Left lung (tissue), 10 donors: ENCODE measurements around the gene VPS13D. TPM values are rescaled to one million over a fixed set of nuclear protein-coding genes. Genes with fewer than 3 reads are reported as not detected.
A peak's percentile ranks its signal among the peaks of the same experiment; 100 is the strongest.

ENCODE experiments used
- ATAC-seq: fragments of 200-7000 bp; cut with Tn5 transposase; one replicate; pipeline ENCODE4 v1.9.1; 2020; ENCODE audit warnings: moderate library complexity
- DNase-seq, 4 donors: peaks; one replicate each; pipeline ENCODE4 v3.0.0-alpha.2; 2013 to 2020
- H3K27ac ChIP-seq, 2 donors: fragments of 200-600 bp; sonication (generic) in 1 of 2; one replicate each; pipeline versions ENCODE4 v1.5.0 to v1.8.0; 2020 to 2021
- H3K27me3 ChIP-seq, 2 donors: fragments of 200-600 bp; sonication (generic) in 1 of 2; one replicate each; pipeline versions ENCODE4 v1.5.0 to v1.8.0; 2020 to 2021
- H3K36me3 ChIP-seq, 2 donors: fragments of 200-600 bp; sonication (generic) in 1 of 2; one replicate each; pipeline versions ENCODE4 v1.5.0 to v1.8.0; 2020 to 2021
- H3K4me1 ChIP-seq, 2 donors: fragments of 200-600 bp; one replicate each; pipeline ENCODE4 v1.8.0; 2021
- H3K4me3 ChIP-seq, 2 donors: fragments of 200-600 bp; sonication (generic) in 1 of 2; one replicate each; pipeline versions ENCODE4 v1.5.0 to v1.8.0; 2020 to 2021; ENCODE audit warnings: mild to moderate bottlenecking in 1 of 2
- H3K9me3 ChIP-seq, 2 donors: fragments of 200-600 bp; sonication (generic) in 1 of 2; one replicate each; pipeline versions ENCODE4 v1.5.0 to v1.8.0; 2020 to 2021
- intact Hi-C, 2 donors: fragments of 100-400 bp; cut with DNase I; formaldehyde crosslinking; loops; one replicate each; pipeline versions ENCODE4 v1.11.2 to v1.14.2; 2022
- polyA plus RNA-seq, 6 donors: library from polyadenylated mRNA; unstranded; fragments of 120-200 nt; gene quantifications; one replicate each; pipeline ENCODE4 v1.2.1, GENCODE V29; 2013; ENCODE audit not compliant: insufficient read length in 6 of 6
- total RNA-seq, 2 donors: library from RNA; stranded (reverse); fragmentation: NEBNext Ultra II Directional; extraction: Animal tissue kit (Norgen Biotek cat#: 25700); gene quantifications; one replicate each; pipeline ENCODE4 v1.2.1, GENCODE V29; 2021
- TF ChIP-seq, protein P1 (sequence below), 2 donors: fragments of 200-600 bp; sonication (generic) in 1 of 2; IDR thresholded peaks; one replicate each; pipeline versions ENCODE4 v1.5.0 to v1.8.0; 2021; ENCODE audit warnings: antibody characterized with exemption in 2 of 2
- donor health status: DM: no; HTN: yes; CAD: no.
- donor health status: DM: no; HTN: no; CAD: no.

Gene VPS13D
- total and polyA plus RNA-seq, 8 donors = 26.6 to 62.3 (median 30.2) TPM

DNA sequence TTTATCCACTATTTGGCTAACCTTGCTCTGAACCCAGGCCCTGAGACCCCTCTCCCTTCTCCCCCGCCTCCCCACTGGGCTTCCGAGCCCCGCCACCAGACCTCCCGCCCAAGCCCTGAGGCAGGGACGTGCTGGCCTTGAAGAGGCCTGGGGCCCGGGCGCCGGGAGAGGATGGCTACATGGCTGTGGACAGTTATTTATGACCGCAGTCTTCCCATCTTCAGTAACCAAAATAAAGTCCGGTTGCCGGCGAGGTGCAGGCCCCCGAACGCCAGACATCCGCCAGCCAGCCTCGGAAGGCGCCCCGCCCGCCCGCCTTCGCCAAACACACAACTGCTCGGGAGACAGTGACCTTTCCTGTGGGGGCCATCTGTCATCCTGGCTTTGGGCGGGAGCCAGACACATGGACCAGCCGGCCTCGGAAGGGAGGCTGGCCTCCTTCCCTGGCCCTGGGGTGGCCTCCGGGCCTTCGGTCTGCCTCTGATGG is 319.2 kb downstream of the VPS13D start:
- H3K27me3 ChIP-seq = no peaks in the 10 kb centered on the region
- peaks cover 0 to 13% of the 10 kb centered on the region in 2 donors for H3K4me1 ChIP-seq
- no peaks in the 10 kb centered on the region for H3K36me3 ChIP-seq
- H3K4me3 ChIP-seq = no peak overlapping the region
- peak; percentile 26 for ATAC-seq
- no peaks in the 10 kb centered on the region for H3K9me3 ChIP-seq
- intact Hi-C loops = no loop called here
- TF ChIP-seq, protein P1, sequence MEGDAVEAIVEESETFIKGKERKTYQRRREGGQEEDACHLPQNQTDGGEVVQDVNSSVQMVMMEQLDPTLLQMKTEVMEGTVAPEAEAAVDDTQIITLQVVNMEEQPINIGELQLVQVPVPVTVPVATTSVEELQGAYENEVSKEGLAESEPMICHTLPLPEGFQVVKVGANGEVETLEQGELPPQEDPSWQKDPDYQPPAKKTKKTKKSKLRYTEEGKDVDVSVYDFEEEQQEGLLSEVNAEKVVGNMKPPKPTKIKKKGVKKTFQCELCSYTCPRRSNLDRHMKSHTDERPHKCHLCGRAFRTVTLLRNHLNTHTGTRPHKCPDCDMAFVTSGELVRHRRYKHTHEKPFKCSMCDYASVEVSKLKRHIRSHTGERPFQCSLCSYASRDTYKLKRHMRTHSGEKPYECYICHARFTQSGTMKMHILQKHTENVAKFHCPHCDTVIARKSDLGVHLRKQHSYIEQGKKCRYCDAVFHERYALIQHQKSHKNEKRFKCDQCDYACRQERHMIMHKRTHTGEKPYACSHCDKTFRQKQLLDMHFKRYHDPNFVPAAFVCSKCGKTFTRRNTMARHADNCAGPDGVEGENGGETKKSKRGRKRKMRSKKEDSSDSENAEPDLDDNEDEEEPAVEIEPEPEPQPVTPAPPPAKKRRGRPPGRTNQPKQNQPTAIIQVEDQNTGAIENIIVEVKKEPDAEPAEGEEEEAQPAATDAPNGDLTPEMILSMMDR (IDR thresholded peaks at IDR 0.05) = no peak
- peak overlapping the region; percentile 4 to 65 for H3K27ac ChIP-seq
- DNase-seq = peak in 2 of 4 donors; percentile 39 to 75

DNA sequence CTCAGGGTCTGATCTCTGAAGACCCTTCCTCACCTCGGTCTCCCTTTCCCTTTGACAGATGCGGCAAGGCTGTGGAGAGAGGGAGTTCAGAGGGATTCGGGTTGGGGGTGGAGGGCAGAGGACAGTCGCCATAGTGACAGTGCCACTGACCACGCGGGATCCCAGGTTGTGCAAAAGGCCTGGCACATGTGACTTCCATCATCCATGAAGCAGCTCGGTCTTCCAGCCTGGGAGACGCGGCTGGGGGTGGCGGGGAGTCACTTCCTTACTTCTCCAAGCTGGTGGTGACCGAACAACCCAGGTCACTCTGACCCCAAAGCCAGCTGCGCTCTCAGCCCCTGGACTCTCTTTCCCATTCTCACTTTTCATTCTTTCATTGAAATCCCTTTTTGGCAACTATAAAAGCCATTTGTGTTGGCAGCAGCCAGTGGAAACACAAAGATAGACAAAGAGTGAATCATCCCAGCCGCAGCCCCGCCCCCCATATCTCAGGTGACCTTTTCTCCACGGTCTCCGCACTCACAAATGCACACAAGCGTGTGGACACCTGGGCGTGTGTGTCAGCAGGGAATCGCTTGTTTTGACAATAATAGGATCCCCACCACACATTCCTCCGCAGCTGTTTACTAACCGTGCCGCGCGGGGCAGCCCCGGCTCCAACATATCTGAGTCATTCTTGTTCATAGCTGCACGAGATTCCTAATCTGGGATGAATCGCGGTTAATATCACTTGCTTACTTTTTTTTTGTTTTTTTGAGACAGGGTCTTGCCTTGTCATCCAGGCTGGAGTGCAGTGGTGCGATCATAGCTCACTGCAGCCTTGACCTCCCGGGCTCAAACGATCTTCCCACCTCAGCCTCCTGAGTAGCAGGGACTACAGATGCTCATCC is 319.9 kb downstream of the VPS13D start:
- intact Hi-C loops = no loop called here
- H3K27ac ChIP-seq = peak overlapping the region; percentile 4 to 65
- TF ChIP-seq, protein P1 (IDR thresholded peaks at IDR 0.05) = no peak
- H3K27me3 ChIP-seq = no peaks in the 10 kb centered on the region
- peak; percentile 60 for ATAC-seq
- peaks cover 0 to 13% of the 10 kb centered on the region in 2 donors for H3K4me1 ChIP-seq
- H3K4me3 ChIP-seq = no peak overlapping the region
- DNase-seq = peak in 2 of 4 donors; percentile 52 to 70
- no peaks in the 10 kb centered on the region for H3K36me3 ChIP-seq
- no peaks in the 10 kb centered on the region for H3K9me3 ChIP-seq

DNA sequence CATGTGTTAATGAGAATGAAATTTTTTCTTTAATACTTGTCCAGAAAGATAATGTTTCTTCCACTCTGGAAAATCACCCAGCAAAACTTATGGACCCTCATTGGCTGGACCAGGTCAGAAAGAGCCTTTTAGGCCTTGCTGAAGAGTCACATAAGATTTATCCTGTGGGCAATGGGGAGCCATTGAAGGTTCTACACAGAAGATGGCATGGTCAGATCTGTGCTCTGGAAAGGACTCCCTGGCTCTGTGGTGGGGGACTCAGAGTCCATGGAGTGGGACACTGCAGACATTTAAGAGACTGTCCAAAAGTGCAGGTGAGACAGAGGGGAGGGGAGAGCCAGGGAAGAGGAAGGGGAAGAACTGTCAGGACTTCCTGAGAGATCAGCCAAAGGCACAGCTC is 321.8 kb downstream of the VPS13D start:
- Histone ChIP-seq H3K9me3 (no peaks in the 10 kb centered on the region), H3K4me1 (peaks cover 6 to 13% of the 10 kb centered on the region in 2 donors), H3K27ac (no peak overlapping the region), H3K4me3 (no peak overlapping the region), H3K36me3 (no peaks in the 10 kb centered on the region), H3K27me3 (no peaks in the 10 kb centered on the region)
- intact Hi-C loops = no loop called here
- DNase-seq (no peak), ATAC-seq (no peak)
- TF ChIP-seq, protein P1 (IDR thresholded peaks at IDR 0.05) = no peak

DNA sequence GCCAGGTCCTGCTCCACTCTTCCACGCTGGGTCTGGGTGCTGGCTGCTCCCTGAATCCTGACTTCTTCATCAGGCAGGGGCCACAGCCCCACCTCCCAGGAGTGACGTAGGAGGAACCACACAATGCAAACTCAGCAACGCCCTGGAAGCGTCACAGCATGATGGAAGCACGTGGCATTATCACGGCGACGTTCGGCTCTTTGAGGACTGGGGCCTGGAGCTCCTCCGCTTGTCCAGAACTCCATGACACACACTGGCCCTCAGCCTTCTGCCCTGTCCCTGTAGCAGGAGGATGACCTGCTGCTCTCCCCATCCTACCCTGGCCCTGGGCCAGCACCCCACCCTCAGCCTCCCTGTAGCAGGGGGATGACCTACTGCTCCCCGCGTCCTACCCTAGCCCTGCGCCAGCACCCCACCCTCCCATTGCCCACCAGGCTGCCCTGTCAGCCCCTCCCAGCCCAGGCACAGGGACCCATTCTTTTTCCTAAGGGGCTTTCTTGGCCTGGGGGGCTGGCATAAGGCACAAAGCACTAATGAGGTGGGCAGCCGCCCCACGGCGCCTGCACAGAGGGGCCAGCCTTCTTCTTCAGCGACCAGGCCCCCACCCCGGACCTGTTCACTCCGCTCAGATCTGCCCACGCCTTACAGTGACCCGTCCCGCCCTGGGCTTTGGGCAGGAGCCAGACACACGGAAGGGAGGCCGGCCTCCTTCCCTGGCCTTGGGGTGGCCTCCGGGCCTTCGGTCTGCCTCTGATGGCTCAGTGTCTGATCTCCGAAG is 322.5 kb downstream of the VPS13D start:
- no peak overlapping the region for H3K27ac ChIP-seq
- peaks cover 11 to 16% of the 10 kb centered on the region in 2 donors for H3K4me1 ChIP-seq
- ATAC-seq (no peak), DNase-seq (peak in 1 of 4 donors; percentile 61)
- no peaks in the 10 kb centered on the region for H3K36me3 ChIP-seq
- H3K4me3 ChIP-seq = no peak overlapping the region
- TF ChIP-seq, protein P1 (IDR thresholded peaks at IDR 0.05) = no peak
- no peaks in the 10 kb centered on the region for H3K27me3 ChIP-seq
- no peaks in the 10 kb centered on the region for H3K9me3 ChIP-seq
- intact Hi-C loops = no loop called here
